ENCODE measurements around the gene LRP5. TPM values are rescaled to one million over a fixed set of nuclear protein-coding genes. Genes with fewer than 3 reads are reported as not detected.

The LRP5 gene
- total RNA-seq, 3 donors from 2014 or later, result 23.6 to 48.8 (median 24.5) TPM

DNA sequence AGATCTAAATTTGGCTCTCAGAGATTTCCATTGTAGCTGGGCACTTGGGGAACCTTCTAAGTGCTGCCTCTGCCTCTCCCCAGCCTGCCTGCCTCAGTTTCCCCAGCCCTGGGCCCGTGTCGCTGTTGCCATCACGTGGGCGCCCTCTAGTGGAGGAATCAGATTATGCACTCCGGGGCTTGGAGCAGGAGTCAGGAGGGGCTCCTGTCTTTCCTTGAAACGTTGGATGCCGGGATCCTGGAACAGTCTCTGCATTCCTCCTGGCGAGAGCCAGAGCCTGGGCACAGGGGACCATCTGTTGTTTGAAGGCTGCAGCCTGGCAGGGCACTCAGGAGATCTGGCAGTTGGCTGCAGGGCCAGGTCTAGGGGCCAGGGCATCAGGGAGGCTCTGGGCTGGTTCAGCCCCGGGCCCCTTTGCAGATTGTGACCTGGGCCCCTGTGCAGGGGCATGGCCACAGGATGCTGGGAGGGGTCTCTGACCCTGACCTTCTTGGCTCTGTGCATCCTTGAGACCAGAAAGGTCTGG, 71.6 kb downstream of the LRP5 start:
- Histone ChIP-seq H3K27ac (peak overlapping the region in 1 of 2 donors; percentile 21), H3K27me3 (no peaks in the 10 kb centered on the region), H3K36me3 (no peaks in the 10 kb centered on the region), H3K4me3 (no peak overlapping the region), H3K9me3 (no peaks in the 10 kb centered on the region), H3K4me1 (peaks cover 13 to 15% of the 10 kb centered on the region in 2 donors)
- intact Hi-C loops (cut with DNase I; ENCODE audit: low total_unique reads), result no loop called here
- TF ChIP-seq POLR2A (IDR thresholded peaks at IDR 0.05), result no peak
- TF ChIP-seq POLR2AphosphoS5 (IDR thresholded peaks at IDR 0.05), result no peak
- TF ChIP-seq, protein P1, sequence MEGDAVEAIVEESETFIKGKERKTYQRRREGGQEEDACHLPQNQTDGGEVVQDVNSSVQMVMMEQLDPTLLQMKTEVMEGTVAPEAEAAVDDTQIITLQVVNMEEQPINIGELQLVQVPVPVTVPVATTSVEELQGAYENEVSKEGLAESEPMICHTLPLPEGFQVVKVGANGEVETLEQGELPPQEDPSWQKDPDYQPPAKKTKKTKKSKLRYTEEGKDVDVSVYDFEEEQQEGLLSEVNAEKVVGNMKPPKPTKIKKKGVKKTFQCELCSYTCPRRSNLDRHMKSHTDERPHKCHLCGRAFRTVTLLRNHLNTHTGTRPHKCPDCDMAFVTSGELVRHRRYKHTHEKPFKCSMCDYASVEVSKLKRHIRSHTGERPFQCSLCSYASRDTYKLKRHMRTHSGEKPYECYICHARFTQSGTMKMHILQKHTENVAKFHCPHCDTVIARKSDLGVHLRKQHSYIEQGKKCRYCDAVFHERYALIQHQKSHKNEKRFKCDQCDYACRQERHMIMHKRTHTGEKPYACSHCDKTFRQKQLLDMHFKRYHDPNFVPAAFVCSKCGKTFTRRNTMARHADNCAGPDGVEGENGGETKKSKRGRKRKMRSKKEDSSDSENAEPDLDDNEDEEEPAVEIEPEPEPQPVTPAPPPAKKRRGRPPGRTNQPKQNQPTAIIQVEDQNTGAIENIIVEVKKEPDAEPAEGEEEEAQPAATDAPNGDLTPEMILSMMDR (IDR thresholded peaks at IDR 0.05), result peak; percentile 89 to 94 (median 90)
- no peak for DNase-seq (ENCODE audit: low spot score in 2 of 2)

DNA sequence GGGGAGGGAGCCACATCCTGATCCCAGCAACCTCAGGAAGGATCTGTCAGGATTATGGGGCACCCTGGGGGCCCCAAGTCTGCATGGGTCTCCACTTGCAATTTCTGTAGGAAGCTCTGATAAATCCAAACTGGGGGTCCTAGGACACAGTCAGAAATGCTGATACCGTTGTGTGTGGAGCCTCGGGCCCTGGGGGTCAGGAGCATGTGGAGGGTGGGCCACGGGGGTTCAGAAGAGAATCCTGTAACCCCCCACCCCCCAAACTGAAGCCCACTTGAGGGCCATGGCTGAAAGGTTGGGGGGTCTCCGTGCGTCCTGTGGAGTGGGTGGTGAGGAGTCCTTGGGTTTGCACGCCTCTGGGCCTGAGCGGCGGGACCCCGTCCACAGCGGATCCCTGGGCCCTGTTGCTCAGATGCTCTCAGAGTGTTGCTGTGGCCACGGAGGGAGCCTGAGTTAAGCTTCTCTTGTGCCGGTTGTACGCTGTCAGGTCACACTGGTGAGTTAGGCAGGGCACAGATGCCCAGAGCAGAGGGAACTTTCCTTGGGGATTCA, 72.2 kb downstream of the LRP5 start:
- H3K27me3 ChIP-seq, result no peaks in the 10 kb centered on the region
- no peaks in the 10 kb centered on the region for H3K9me3 ChIP-seq
- no peaks in the 10 kb centered on the region for H3K36me3 ChIP-seq
- H3K4me1 ChIP-seq, result peaks cover 13 to 15% of the 10 kb centered on the region in 2 donors
- DNase-seq (ENCODE audit: low spot score in 2 of 2), result no peak
- H3K27ac ChIP-seq, result no peak overlapping the region
- TF ChIP-seq POLR2AphosphoS5 (IDR thresholded peaks at IDR 0.05) (no peak), POLR2A (IDR thresholded peaks at IDR 0.05) (no peak)
- TF ChIP-seq, protein P1 (IDR thresholded peaks at IDR 0.05), result no peak
- intact Hi-C loops (cut with DNase I; ENCODE audit: low total_unique reads), result no loop called here
- no peak overlapping the region for H3K4me3 ChIP-seq

DNA sequence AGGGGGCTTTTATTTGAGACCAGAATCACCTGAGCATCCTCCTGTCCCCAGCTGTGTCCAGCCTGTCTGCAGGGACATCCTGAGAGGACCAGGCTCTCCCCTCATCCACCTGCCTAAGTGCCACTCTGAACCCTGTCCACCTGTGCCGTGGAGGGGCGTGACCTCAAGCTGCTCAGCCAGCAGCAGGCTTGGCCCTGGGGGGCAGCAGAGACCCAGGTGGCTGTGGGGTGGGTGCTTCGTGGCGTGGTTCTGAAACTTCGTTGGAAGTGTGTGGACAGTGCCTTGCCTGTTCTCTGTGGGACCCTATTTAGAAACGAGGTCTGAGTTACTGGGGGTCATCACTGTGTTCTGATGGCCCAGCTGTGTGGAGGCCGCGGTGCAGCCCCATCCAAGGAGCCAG, 72.7 kb downstream of the LRP5 start:
- Histone ChIP-seq H3K4me1 (peaks cover 13 to 14% of the 10 kb centered on the region in 2 donors), H3K4me3 (no peak overlapping the region), H3K9me3 (no peaks in the 10 kb centered on the region), H3K27me3 (no peaks in the 10 kb centered on the region), H3K27ac (no peak overlapping the region), H3K36me3 (no peaks in the 10 kb centered on the region)
- no peak for TF ChIP-seq POLR2A (IDR thresholded peaks at IDR 0.05)
- TF ChIP-seq POLR2AphosphoS5 (IDR thresholded peaks at IDR 0.05), result no peak
- TF ChIP-seq, protein P1 (IDR thresholded peaks at IDR 0.05), result no peak
- DNase-seq (ENCODE audit: low spot score in 2 of 2), result no peak
- intact Hi-C loops (cut with DNase I; ENCODE audit: low total_unique reads), result no loop called here

DNA sequence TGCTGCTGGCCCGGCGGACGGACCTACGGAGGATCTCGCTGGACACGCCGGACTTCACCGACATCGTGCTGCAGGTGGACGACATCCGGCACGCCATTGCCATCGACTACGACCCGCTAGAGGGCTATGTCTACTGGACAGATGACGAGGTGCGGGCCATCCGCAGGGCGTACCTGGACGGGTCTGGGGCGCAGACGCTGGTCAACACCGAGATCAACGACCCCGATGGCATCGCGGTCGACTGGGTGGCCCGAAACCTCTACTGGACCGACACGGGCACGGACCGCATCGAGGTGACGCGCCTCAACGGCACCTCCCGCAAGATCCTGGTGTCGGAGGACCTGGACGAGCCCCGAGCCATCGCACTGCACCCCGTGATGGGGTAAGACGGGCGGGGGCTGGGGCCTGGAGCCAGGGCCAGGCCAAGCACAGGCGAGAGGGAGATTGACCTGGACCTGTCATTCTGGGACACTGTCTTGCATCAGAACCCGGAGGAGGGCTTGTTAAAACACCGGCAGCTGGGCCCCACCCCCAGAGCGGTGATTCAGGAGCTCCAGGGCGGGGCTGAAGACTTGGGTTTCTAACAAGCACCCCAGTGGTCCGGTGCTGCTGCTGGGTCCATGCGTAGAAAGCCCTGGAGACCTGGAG, 74.1 kb downstream of the LRP5 start:
- H3K27me3 ChIP-seq, result no peaks in the 10 kb centered on the region
- DNase-seq (ENCODE audit: low spot score in 2 of 2), result no peak
- no peaks in the 10 kb centered on the region for H3K9me3 ChIP-seq
- intact Hi-C loops (cut with DNase I; ENCODE audit: low total_unique reads), result no loop called here
- peaks cover 0 to 2% of the 10 kb centered on the region in 2 donors for H3K4me1 ChIP-seq
- H3K27ac ChIP-seq, result no peak overlapping the region
- TF ChIP-seq, protein P1 (IDR thresholded peaks at IDR 0.05), result no peak
- TF ChIP-seq POLR2AphosphoS5 (IDR thresholded peaks at IDR 0.05) (no peak), POLR2A (IDR thresholded peaks at IDR 0.05) (no peak)
- H3K36me3 ChIP-seq, result no peaks in the 10 kb centered on the region
- no peak overlapping the region for H3K4me3 ChIP-seq

DNA sequence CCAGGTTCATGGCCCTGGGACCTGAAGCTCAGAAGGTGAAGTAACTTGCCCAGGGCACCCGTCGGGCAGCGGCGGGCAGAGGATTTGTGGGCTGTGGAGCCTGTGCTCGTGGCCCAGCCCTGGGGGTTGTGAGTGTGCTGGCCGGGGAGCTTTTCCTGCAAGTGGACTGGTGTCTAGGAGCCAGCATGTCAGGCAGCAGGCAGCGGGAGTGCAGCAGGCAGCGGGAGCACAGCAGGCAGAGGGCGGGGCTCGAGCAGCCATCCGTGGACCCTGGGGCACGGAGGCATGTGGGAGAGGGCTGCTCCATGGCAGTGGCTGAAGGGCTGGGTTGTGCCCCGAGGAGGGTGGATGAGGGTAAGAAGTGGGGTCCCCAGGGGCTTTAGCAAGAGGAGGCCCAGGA, 75.4 kb downstream of the LRP5 start:
- Histone ChIP-seq H3K27ac (no peak overlapping the region), H3K36me3 (no peaks in the 10 kb centered on the region), H3K27me3 (no peaks in the 10 kb centered on the region), H3K4me1 (no peaks in the 10 kb centered on the region), H3K9me3 (no peaks in the 10 kb centered on the region), H3K4me3 (no peak overlapping the region)
- intact Hi-C loops (cut with DNase I; ENCODE audit: low total_unique reads), result no loop called here
- no peak for DNase-seq (ENCODE audit: low spot score in 2 of 2)
- TF ChIP-seq POLR2A (IDR thresholded peaks at IDR 0.05) (no peak), POLR2AphosphoS5 (IDR thresholded peaks at IDR 0.05) (no peak)
- TF ChIP-seq, protein P1 (IDR thresholded peaks at IDR 0.05), result no peak
